NCI-H146 treated with DMSO at 0.1 percent for 48 hours (cell line): ENCODE data around the gene TMC2.

Source experiments
- DNase-seq: peaks from one replicate; lab custom pipeline; 2025; ENCODE audit not compliant: unreplicated experiment; lab: John Stamatoyannopoulos, UW

Gene TMC2

GRCh38 chr20:2619961-2620595 lies 83.7 kb downstream of the TMC2 start:
- DNase-seq: no peak

GRCh38 chr20:2624190-2624589 lies 87.8 kb downstream of the TMC2 start:
- no peak for DNase-seq

GRCh38 chr20:2625062-2625461 lies 88.7 kb downstream of the TMC2 start:
- no peak for DNase-seq

- no peak for DNase-seq
Measured at GRCh38 chr20:2626853-2627541, 90.6 kb downstream of the TMC2 start.

- DNase-seq: no peak
Measured at GRCh38 chr20:2631228-2631627, 94.9 kb downstream of the TMC2 start.

GRCh38 chr20:2633381-2633780 lies 97.0 kb downstream of the TMC2 start:
- DNase-seq: no peak

- no peak for DNase-seq
Measured at GRCh38 chr20:2637246-2637645, 100.9 kb downstream of the TMC2 start.

GRCh38 chr20:2640260-2640659 lies 103.9 kb downstream of the TMC2 start:
- no peak for DNase-seq

- DNase-seq: no peak
Measured at GRCh38 chr20:2640899-2641298, 104.5 kb downstream of the TMC2 start.

GRCh38 chr20:2643708-2644107 lies 107.3 kb downstream of the TMC2 start:
- no peak for DNase-seq

GRCh38 chr20:2651772-2652723 lies 115.7 kb downstream of the TMC2 start, which contains the start of gene NOP56:
NOP56 (plus strand) TSS chr20:2652632; CDS start chr20:2652661, 29 bp downstream.
- peak; percentile 90 for DNase-seq

- no peak for DNase-seq
Measured at GRCh38 chr20:2652724-2653555, 116.6 kb downstream of the TMC2 start.

GRCh38 chr20:2653556-2654383 lies 117.4 kb downstream of the TMC2 start:
- no peak for DNase-seq

GRCh38 chr20:2654384-2654822 lies 118.0 kb downstream of the TMC2 start:
- no peak for DNase-seq

- DNase-seq: no peak
Measured at GRCh38 chr20:2654831-2655230, 118.5 kb downstream of the TMC2 start.

- no peak for DNase-seq
Measured at GRCh38 chr20:2655331-2656116, 119.2 kb downstream of the TMC2 start.

- no peak for DNase-seq
Measured at GRCh38 chr20:2656471-2657117, 120.2 kb downstream of the TMC2 start.

GRCh38 chr20:2657241-2657640 lies 120.9 kb downstream of the TMC2 start:
- DNase-seq: no peak

GRCh38 chr20:2657674-2658073 lies 121.3 kb downstream of the TMC2 start:
- DNase-seq: no peak
